SJCRH30 (cell line): ENCODE measurements around the gene S100A14. TPM values are rescaled to one million over a fixed set of nuclear protein-coding genes. Genes with fewer than 3 reads are reported as not detected.

Experiments
- DNase-seq, 2 experiments: peaks; one replicate each; pipeline ENCODE4 v3.0.0-alpha.2; 2015 to 2020
- H3K27ac ChIP-seq: fragments of 250-450 bp; sonication (Bioruptor Pico); 2 replicates; pipeline ENCODE4 v1.5.1; 2020; ENCODE audit warnings: mild to moderate bottlenecking, moderate library complexity
- H3K27me3 ChIP-seq: fragments of 250-450 bp; sonication (Bioruptor Pico); 2 replicates; pipeline ENCODE4 v1.5.1; 2020; ENCODE audit warnings: mild to moderate bottlenecking, moderate library complexity
- H3K36me3 ChIP-seq: fragments of 250-450 bp; sonication (Bioruptor Pico); 2 replicates; pipeline ENCODE4 v1.5.1; 2020; ENCODE audit warnings: mild to moderate bottlenecking, moderate library complexity
- H3K4me1 ChIP-seq: fragments of 250-450 bp; sonication (Bioruptor Pico); 2 replicates; pipeline ENCODE4 v1.5.1; 2020; ENCODE audit warnings: mild to moderate bottlenecking, moderate library complexity
- H3K4me3 ChIP-seq: fragments of 250-450 bp; sonication (Bioruptor Pico); 2 replicates; pipeline ENCODE4 v1.5.1; 2020; ENCODE audit warnings: mild to moderate bottlenecking, moderate library complexity
- H3K9me3 ChIP-seq: fragments of 250-450 bp; sonication (Bioruptor Pico); replicated peaks from 2 replicates; pipeline ENCODE4 v1.5.1; 2020; ENCODE audit warnings: mild to moderate bottlenecking, moderate library complexity
- total RNA-seq: library from RNA; depleted of rRNA; stranded (reverse); fragments of >200 nt; shearing (Covaris generic); gene quantifications from 2 replicates; pipeline ENCODE4 v1.2.3, GENCODE V29; 2014

Gene S100A14
- total RNA-seq, 1 experiment from 2014 or later, result not detected

DNA sequence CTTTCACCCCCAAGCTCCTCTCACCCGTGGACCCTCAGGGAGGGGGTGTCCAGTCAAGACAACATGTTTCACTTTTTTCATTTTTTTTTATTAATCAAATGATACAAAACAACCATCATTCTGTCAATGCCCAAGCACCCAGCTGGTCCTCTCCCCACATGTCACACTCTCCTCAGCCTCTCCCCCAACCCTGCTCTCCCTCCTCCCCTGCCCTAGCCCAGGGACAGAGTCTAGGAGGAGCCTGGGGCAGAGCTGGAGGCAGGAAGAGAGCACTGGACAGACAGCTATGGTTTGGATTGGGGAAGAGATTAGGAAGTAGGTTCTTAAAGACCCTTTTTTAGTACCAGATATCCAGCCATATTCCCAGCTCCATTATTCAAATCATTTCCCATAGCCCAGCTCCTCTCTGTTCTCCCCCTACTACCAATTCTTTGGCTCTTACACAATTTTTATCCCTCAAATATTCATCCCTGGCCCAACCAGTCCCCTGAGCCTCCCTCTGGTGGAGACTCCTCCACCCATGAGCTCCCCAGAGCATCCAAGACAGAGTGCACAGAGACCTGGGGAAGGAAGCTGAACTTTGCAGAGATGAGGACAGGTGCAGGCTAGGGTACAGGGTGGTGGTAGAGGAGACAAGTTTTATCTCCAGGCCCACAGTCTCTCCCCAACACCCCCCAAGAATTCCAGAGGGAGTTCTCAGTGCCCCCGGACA, 1.8 kb downstream of the S100A14 start:
- H3K4me3 ChIP-seq, result no peak overlapping the region
- H3K4me1 ChIP-seq, result peaks cover 13% of the 10 kb centered on the region
- H3K9me3 ChIP-seq, result no peaks in the 10 kb centered on the region
- H3K36me3 ChIP-seq, result peaks cover 2% of the 10 kb centered on the region
- H3K27ac ChIP-seq, result no peak overlapping the region
- no peaks in the 10 kb centered on the region for H3K27me3 ChIP-seq
- DNase-seq, result no peak

DNA sequence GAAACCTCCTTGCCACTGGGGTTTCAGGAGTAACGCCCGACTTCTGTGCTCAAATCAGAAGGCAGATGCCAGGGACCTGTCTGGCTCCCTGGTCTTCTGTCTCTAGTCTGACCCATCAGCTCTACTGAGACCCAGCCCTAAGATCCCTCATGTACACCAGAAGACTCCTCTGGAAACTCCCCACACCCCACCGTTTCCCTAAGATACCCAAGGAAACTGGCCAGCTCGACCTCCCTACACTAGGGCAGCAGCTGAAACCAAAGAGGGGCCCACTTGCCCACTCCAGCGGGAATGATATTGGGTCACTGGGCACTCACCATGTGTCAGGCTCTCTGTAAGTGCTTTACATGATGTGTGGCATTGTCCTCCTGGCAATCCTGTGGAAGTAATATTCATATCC, 2.7 kb downstream of the S100A14 start:
- Histone ChIP-seq H3K27ac (no peak overlapping the region), H3K9me3 (no peaks in the 10 kb centered on the region), H3K36me3 (no peaks in the 10 kb centered on the region), H3K4me3 (peak overlapping the region; percentile 59), H3K27me3 (no peaks in the 10 kb centered on the region), H3K4me1 (peaks cover 22% of the 10 kb centered on the region)
- DNase-seq, result no peak

DNA sequence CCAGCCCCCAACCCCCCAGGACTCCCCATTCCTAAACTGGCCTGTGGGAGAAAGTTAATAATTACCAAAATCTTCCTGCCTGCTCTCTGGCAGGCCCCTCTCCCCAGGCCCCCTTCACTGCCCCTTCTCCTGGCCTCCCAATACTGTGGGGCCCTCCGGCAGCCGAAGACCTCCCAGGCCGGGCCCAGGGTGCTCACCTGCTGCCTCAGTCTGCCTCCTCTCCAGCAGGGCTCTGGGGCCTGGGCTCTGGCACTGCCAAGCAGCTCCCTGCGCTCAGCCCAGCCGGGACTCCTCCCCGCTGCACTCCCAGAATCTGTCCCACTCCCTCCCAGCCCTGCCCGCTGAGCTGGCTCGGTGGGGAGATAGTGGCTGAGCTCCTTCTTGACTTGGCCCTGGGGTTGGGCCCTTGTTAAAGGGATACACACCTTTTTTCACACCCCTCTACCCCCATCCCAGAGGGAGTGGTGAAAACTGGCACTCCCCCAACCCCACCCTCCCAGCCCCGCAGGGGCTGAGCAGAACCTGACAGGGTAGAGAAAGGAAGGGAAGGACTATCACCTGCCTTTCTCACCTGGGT, 3.3 kb downstream of the S100A14 start, which contains the start of gene S100A16:
Gene S100A16, minus strand, starts transcription at position 383 of the 577 bp plus-strand sequence. CDS start 4,986 bp downstream, outside the sequence.
- H3K27ac ChIP-seq, result peak within 1 kb of the TSS; percentile 39
- H3K4me1 ChIP-seq, result peaks cover 28% of the 10 kb centered on the region
- H3K27me3 ChIP-seq, result no peaks in the 10 kb centered on the region
- H3K4me3 ChIP-seq, result peak within 1 kb of the TSS; percentile 59
- DNase-seq, result peak; percentile 50 to 58
- no peaks in the 10 kb centered on the region for H3K36me3 ChIP-seq
- H3K9me3 ChIP-seq, result no peaks in the 10 kb centered on the region

DNA sequence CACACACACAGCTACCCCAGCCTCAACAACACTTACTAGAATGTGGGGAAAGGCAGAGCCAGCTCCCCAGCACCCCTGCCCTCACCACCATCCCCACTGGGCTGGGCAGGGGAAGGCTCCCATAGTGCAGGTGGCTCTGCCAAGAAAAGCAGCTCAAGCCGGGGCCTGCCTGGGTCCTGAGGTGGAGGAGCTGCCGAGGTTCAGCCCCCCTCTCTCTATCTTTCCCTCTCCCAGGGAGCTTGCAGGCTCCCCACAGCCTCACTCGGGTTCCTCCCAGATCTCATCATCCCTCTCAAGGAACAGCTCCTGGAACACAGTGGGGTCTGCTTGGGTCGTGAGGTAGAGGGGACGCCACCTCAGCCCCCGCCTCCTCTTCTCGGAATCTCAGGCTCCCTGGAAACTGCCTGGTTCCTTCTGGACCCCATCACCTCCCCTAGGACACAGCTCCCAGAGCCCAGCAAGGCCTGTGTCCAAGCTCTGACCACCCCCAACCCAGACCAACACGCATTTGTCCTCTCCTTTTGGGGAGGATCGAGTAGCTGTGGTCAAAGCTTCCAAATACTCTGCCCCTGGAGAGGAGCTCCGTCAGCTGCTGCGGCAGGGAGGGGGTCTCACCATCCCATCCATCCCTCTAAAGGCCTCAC, 3.9 kb downstream of the S100A14 start:
- Histone ChIP-seq H3K36me3 (no peaks in the 10 kb centered on the region), H3K4me3 (peak overlapping the region; percentile 59), H3K9me3 (no peaks in the 10 kb centered on the region), H3K27me3 (no peaks in the 10 kb centered on the region), H3K4me1 (peaks cover 34% of the 10 kb centered on the region), H3K27ac (peak overlapping the region; percentile 39)
- DNase-seq, result no peak

DNA sequence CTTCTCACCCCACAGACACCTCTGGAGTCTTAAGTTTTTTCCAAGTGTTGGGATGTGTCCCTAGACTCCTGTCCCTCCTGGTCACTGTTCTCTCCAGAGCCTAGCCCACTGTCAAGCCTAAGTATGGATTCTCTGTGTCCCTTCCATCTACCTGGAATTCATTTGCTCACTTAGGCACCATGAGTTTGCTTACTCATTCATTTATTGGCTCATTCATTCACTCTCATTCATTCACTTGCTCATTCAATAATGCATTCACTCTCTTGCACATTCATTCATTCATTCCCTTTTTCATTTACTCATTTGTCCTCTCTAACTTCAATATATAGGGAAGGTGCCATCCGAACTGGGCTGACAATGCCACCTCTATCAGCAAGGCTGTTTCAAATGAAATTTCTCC, 4.8 kb downstream of the S100A14 start:
- H3K4me1 ChIP-seq, result peaks cover 37% of the 10 kb centered on the region
- no peaks in the 10 kb centered on the region for H3K9me3 ChIP-seq
- no peaks in the 10 kb centered on the region for H3K36me3 ChIP-seq
- H3K27me3 ChIP-seq, result no peaks in the 10 kb centered on the region
- no peak overlapping the region for H3K4me3 ChIP-seq
- H3K27ac ChIP-seq, result no peak overlapping the region
- no peak for DNase-seq

DNA sequence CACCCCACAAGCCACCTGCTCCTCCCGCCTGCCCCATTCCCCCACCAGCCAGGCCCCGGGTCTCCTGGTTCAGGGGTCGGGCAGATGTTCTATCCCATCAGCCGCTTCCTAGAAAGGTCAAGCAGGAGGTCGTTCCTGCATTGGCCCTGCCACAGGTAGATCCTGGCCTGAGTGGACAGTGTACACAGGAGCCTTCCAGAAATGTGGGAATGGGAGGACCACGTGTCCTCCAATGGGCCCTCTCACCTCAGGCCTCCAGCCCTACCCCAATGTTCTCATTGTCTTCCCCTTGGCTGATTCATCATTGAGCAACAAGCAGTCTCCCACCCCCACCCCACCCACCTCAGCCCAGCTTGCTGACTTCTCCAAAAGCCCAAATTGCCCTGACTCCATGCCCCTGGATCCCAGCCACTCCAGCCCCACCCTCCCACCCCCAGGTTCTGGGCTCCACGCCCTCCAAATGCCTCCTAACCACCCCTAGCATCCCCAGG, 5.3 kb downstream of the S100A14 start:
- H3K4me3 ChIP-seq, result no peak overlapping the region

DNA sequence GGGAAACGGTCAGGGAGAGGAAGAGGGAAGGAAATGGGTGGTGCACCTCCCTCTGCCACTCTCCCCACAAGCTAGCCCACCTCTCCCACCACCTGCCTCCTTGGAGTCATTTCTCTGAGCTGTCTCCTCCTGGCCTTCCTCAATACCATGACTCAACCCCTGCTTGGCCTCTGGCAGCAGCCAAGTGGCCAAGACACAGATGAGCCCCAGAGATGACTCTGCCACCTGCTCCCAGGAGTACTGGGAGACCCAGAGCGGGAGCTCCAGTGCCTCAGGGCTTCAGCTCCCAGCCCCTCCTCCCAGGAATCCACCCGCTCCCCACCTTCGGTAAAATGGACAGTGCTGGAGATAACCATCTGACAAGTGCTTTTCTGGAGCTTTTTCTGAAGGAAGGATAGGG, 5.8 kb downstream of the S100A14 start:
- DNase-seq, result no peak
- Histone ChIP-seq H3K4me3 (no peak overlapping the region), H3K9me3 (no peaks in the 10 kb centered on the region), H3K27ac (no peak overlapping the region), H3K36me3 (no peaks in the 10 kb centered on the region), H3K4me1 (peaks cover 33% of the 10 kb centered on the region), H3K27me3 (no peaks in the 10 kb centered on the region)

More for the DNA sequence above, 5.3 kb downstream of the S100A14 start:
- H3K4me1 ChIP-seq, result peaks cover 36% of the 10 kb centered on the region
- no peaks in the 10 kb centered on the region for H3K27me3 ChIP-seq
- no peaks in the 10 kb centered on the region for H3K36me3 ChIP-seq
- no peaks in the 10 kb centered on the region for H3K9me3 ChIP-seq
- DNase-seq, result no peak
- H3K27ac ChIP-seq, result no peak overlapping the region

DNA sequence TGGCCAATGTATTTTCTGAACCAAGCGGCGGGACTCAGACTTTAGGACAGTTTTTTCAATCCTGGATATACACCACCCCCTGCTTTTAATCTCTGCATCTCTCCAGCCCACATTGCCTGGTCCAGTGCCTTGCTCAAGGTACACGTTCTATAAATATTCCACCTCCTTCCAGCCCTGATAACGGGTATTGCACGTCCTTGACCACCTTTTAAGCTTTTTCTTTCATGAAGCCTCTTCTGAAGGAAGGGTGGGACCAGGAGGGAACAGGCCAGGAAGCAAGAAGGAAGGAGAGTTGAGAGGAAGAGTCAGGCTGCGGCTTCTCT, 6.6 kb downstream of the S100A14 start:
- H3K27ac ChIP-seq, result peak overlapping the region; percentile 95
- no peaks in the 10 kb centered on the region for H3K36me3 ChIP-seq
- no peaks in the 10 kb centered on the region for H3K9me3 ChIP-seq
- no peak for DNase-seq
- peak overlapping the region; percentile 40; the same call in 1 of the 2 replicates for H3K4me3 ChIP-seq
- H3K4me1 ChIP-seq, result peaks cover 33% of the 10 kb centered on the region
- no peaks in the 10 kb centered on the region for H3K27me3 ChIP-seq

DNA sequence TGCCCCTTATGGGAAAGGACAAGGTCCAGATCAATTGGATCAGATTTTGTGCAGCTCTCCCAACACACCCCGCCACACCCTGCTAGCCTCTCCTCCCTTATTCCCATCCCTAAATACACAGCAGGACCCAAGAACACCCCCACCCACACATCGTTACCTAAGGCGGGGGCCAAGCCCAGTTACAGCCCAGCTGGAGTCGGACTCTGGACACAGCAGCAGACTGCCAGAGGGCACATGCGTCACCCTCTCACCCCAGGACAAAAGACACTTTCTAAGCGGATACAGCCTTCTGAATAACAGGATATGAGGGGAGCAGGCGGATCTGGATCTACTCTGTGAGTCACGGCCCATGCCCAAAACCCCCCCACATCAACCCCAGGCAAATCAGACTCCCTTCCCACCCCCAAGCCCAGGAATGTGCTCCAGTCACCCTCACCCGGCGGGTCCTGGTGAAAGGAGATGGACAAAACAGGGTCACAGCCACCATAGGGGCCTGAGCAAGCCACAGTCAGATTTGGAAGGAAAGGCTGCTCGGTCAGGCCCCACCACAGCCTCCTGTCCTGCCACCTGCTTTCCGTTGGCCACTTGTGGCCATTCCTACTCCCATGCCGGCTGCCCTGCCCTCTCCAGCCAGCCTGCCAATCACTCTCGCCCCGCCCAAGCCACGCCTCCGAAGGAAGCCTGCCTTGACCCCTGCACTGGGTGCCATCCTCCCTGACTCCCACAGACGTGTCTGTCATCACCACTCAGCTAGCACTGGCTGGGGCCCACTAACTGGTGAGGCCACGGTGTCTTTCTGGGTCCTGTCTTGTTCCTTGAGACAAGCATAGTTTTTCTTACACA, 7.2 kb downstream of the S100A14 start:
- no peaks in the 10 kb centered on the region for H3K36me3 ChIP-seq
- H3K27me3 ChIP-seq, result no peaks in the 10 kb centered on the region
- peak; percentile 74 to 77 for DNase-seq
- no peaks in the 10 kb centered on the region for H3K9me3 ChIP-seq
- peak overlapping the region; percentile 40 for H3K4me3 ChIP-seq
- peaks cover 33% of the 10 kb centered on the region for H3K4me1 ChIP-seq
- peak overlapping the region; percentile 95 for H3K27ac ChIP-seq

DNA sequence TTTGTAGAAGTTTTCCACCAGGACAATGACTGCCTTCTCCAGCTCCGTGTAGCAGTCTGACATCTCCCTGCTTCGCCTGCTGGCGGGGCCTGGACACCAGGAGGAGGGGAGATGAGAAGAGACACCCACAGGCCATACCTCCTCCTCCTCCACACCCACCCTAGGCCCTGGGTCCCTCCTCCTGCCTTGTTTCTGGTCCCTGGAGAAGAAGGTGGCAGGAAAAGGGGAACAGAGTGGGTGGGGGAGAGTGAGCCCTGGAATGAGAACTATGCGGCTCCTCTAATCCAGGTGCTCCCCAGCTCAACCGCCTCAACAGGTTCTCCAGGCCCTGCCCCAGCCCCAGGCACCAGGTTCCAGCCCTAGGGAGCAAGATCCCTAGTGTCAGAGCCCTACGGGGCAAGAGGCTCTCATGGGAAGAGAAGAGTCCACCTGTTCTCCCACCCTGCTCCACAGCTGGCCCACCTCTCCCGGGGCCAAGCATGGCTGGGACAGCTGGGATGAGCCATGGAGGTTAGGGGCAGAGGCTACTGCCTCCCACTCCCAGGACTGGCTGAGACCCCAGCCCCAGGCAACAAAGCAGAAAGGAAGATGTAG, 7.9 kb downstream of the S100A14 start:
- Histone ChIP-seq H3K4me1 (peaks cover 33% of the 10 kb centered on the region), H3K27ac (peak overlapping the region; percentile 95)
- DNase-seq, result peak; percentile 31 to 52

DNA sequence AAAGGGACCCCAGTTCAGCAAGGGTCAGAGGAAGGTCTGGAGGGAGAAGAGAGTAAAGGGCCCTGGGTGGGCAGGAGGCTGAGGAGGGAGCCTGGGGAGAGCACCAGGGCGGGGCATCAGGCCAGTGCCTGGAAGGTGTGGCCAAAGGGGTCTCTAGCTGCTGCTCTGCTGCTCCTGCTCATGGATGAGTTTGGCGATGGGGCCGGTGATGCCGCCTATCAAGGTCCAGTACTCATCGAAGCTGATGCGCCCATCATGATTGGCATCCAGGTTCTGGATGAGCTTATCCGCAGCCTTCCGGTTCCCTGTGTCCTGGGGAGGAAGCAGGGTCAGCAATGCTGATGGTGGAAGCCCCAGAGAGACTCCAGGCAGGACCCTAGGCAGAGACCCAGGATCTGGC, 8.7 kb downstream of the S100A14 start:
- Histone ChIP-seq H3K27ac (no peak overlapping the region; the same call in 1 of the 2 replicates), H3K4me3 (no peak overlapping the region), H3K9me3 (no peaks in the 10 kb centered on the region), H3K4me1 (peaks cover 33% of the 10 kb centered on the region), H3K27me3 (no peaks in the 10 kb centered on the region), H3K36me3 (no peaks in the 10 kb centered on the region)
- no peak for DNase-seq

More for the DNA sequence above, 7.9 kb downstream of the S100A14 start:
- Histone ChIP-seq H3K36me3 (no peaks in the 10 kb centered on the region), H3K9me3 (no peaks in the 10 kb centered on the region), H3K27me3 (no peaks in the 10 kb centered on the region), H3K4me3 (peak overlapping the region; percentile 40)

DNA sequence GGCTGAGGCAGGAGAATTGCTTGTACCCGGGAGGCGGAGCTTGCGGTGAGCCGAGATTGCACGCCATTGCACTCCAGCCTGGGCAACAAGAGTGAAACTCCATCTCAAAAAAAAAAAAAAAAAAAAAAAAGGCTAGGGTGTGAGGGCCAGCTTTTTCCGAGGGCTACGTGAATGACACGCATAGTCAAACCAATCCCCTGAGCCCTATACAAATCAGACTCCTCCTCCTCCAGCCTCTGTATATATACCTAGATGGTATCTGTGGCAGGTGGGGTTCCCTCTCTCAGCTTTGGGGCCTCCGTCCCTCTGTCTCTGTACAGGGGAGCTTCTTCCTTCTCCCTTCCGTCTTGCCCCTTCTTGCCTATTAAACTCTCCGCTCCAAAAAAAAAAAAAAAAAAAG, 9.9 kb downstream of the S100A14 start:
- no peak for DNase-seq
- Histone ChIP-seq H3K27me3 (no peaks in the 10 kb centered on the region), H3K4me1 (peaks cover 30% of the 10 kb centered on the region), H3K4me3 (no peak overlapping the region), H3K36me3 (no peaks in the 10 kb centered on the region), H3K9me3 (no peaks in the 10 kb centered on the region), H3K27ac (no peak overlapping the region)

DNA sequence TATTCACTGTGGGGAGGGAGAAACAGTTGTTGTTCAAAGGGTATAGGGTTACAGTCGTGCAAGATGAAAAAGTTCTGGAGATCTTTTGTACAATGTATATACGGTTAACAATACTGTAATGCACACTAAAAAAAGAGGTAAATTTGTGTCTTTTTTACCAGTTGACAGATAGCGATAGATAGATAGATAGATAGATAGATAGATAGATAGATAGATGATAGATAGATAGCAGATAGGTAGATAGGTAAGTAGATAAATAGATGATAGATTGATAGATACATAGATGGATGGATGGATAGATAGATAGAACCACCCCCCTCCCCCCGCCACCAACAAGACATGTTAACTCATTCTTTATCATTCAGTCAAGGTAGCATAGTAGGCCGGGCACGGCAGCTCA, 13.4 kb downstream of the S100A14 start:
- no peaks in the 10 kb centered on the region for H3K36me3 ChIP-seq
- H3K4me3 ChIP-seq, result no peak overlapping the region
- no peaks in the 10 kb centered on the region for H3K9me3 ChIP-seq
- H3K4me1 ChIP-seq, result peaks cover 27% of the 10 kb centered on the region
- DNase-seq, result no peak
- no peak overlapping the region for H3K27ac ChIP-seq
- no peaks in the 10 kb centered on the region for H3K27me3 ChIP-seq

DNA sequence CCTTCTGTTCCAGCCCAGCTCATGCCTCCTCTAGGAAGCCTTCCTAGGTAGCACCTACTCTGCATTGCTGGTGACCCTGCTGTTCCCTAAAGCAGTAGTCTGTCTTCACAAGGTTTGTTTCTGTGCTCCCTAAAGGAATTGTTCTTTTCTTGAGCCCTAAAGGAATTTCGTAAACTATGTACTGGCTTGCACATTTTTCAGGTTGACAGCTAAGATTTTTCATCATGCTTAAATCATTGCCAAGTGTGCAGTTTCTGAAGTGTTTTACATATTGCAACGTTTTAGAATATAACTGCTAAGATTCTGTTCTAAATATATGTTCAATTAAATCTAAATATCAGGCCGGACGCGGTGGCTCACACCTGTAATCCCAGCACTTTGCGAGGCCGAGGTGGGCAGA, 16.3 kb downstream of the S100A14 start:
- H3K4me1 ChIP-seq, result peaks cover 18% of the 10 kb centered on the region
- no peaks in the 10 kb centered on the region for H3K9me3 ChIP-seq
- no peak overlapping the region for H3K4me3 ChIP-seq
- no peaks in the 10 kb centered on the region for H3K27me3 ChIP-seq
- DNase-seq, result no peak
- H3K27ac ChIP-seq, result peak overlapping the region; percentile 84
- H3K36me3 ChIP-seq, result no peaks in the 10 kb centered on the region
